Mucosa of descending colon (tissue), 3 donors: ENCODE results near the gene PGA4. TPM values are rescaled to one million over a fixed set of nuclear protein-coding genes. Genes with fewer than 3 reads are reported as not detected.

Experiments
- ATAC-seq: fragments of 200-7000 bp; cut with Tn5 transposase; one replicate; pipeline ENCODE4 v1.9.1; 2020; ENCODE audit warnings: mild to moderate bottlenecking, moderate library complexity
- DNase-seq, 3 donors: peaks; one replicate each; pipeline ENCODE4 v3.0.0-alpha.2; 2020
- H3K36me3 ChIP-seq: fragments of 200-600 bp; one replicate; pipeline ENCODE4 v1.8.0; 2021; ENCODE audit warnings: low read depth, mild to moderate bottlenecking
- H3K4me1 ChIP-seq: fragments of 200-600 bp; one replicate; pipeline ENCODE4 v1.8.0; 2021; ENCODE audit warnings: low read depth, mild to moderate bottlenecking
- H3K4me3 ChIP-seq: fragments of 200-600 bp; one replicate; pipeline ENCODE4 v1.8.0; 2021; ENCODE audit warnings: mild to moderate bottlenecking
- H3K9me3 ChIP-seq: fragments of 200-600 bp; one replicate; pipeline ENCODE4 v1.8.0; 2021; ENCODE audit warnings: mild to moderate bottlenecking
- CTCF ChIP-seq: fragments of 200-600 bp; IDR thresholded peaks from one replicate; pipeline ENCODE4 v1.8.0; 2022; ENCODE audit warnings: antibody characterized with exemption, mild to moderate bottlenecking
- intact Hi-C, 2 donors: fragments of 100-400 bp; cut with DNase I in 1 of 2; cut with micrococcal nuclease in 1 of 2; formaldehyde crosslinking; loops; one replicate each; pipeline versions ENCODE4 v1.11.0 to v1.11.1; 2022; cut with DNase I, micrococcal nuclease
- total RNA-seq, 3 donors: library from RNA; stranded (reverse); fragmentation: NEBNext Ultra II Directional in 2 of 3; extraction: Animal tissue kit (Norgen Biotek cat#: 25700) in 2 of 3; gene quantifications; one replicate each; pipeline versions ENCODE4 v1.2.1 to v1.2.4, GENCODE V29; 2021 to 2023
- donor health status: DM: no; HTN: no; CAD: no; lungs with moderate emphysema.
- donor health status: DM: no; HTN: no; CAD: no.
- donor health status: DM: no; HTN: yes; CAD: no.

The PGA4 gene
- total RNA-seq, 3 donors from 2014 or later, result 0.46 to 1.2 TPM; not detected in 1

- DNase-seq (no peak), ATAC-seq (no peak)
- Histone ChIP-seq H3K4me1 (no peaks in the 10 kb centered on the region), H3K4me3 (no peak overlapping the region), H3K9me3 (no peaks in the 10 kb centered on the region), H3K36me3 (no peaks in the 10 kb centered on the region)
- intact Hi-C loops, result no loop called here
- TF ChIP-seq CTCF, result no peak
These were observed 46.6 kb downstream of the PGA4 start for GRCh38 chr11:61268588-61269250.

GRCh38 chr11:61270354-61271076 is 48.4 kb downstream of the PGA4 start:
- H3K4me3 ChIP-seq, result no peak overlapping the region
- ATAC-seq, result no peak

GRCh38 chr11:61272731-61273130 is 50.6 kb downstream of the PGA4 start:
- Histone ChIP-seq H3K9me3 (no peaks in the 10 kb centered on the region), H3K4me3 (no peak overlapping the region), H3K4me1 (no peaks in the 10 kb centered on the region), H3K36me3 (no peaks in the 10 kb centered on the region)
- TF ChIP-seq CTCF, result no peak
- intact Hi-C loops, result no loop called here
- DNase-seq (no peak), ATAC-seq (no peak)

More at GRCh38 chr11:61270354-61271076, 48.4 kb downstream of the PGA4 start:
- H3K36me3 ChIP-seq, result no peaks in the 10 kb centered on the region
- H3K9me3 ChIP-seq, result no peaks in the 10 kb centered on the region
- no peak for DNase-seq
- TF ChIP-seq CTCF, result no peak
- H3K4me1 ChIP-seq, result no peaks in the 10 kb centered on the region
- intact Hi-C loops, result no loop called here

DNA sequence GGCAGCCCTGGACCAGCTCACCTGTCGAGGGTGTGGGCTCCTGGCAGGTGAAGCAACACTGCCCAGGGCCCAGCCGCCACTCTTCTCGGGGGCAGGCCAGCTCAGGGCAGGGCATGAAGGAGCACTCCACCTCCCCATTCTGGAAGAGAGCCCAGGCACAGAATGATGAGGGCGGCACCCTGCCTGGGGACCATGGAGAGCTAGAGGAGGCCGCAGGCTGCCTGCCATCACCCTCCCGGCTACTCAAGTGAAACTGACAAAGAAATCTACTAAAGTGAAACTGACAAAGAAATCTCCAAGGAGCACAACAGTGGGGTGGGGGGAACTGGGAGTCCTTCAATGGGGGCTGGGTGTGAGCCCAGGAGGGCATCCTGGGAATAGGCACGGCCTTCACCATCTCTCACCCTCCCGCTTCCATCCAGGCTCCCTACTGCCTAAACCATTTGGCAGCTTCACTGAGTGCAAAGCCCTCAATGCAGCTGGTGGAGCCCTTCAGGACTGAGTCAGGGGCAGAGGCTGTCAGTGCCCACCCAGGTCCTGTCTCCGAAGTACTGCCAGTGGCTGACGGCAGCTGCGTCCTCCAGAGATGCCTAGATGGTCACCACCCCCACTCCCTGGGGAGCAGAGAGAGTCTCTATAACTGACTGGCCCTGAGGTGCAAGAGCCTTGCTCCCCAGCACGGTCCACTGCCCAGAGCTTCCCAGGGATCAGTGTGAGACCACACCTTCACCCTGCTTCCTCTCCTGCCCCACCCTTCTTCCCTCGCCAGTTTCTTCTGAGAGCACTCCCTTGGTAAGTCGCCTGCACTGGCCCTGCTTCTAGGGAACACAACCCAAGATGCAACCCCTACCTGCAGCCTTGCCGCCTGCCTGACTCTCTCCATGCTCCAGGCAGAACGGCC is 51.3 kb downstream of the PGA4 start:
- no peak for TF ChIP-seq CTCF
- Histone ChIP-seq H3K36me3 (no peaks in the 10 kb centered on the region), H3K9me3 (no peaks in the 10 kb centered on the region), H3K4me3 (no peak overlapping the region), H3K4me1 (no peaks in the 10 kb centered on the region)
- DNase-seq (peak in 2 of 3 donors; percentile 39 to 49), ATAC-seq (peak; percentile 83)
- intact Hi-C loops, result no loop called here

DNA sequence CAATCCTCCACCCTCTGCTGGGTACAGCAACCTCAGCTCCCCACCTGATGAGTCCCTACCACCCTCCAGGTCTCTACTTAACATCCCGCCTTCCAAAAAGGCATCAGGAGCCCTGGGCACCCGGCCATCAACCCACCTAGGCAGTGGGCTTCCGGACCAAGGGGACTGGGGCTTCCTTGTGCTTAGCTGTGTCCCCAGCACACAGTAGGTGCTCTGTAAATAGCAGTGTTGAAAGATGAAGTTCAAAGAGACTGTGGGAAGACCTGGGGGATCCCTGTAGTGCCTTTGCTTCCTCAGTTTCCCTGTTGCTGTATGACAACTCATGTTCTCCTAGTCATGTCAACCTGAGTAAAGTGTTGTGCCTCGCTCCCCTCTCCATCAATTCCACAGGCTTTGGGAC is 51.9 kb downstream of the PGA4 start:
- no peak for ATAC-seq
- intact Hi-C loops, result no loop called here
- DNase-seq, result no peak
- no peak for TF ChIP-seq CTCF
- Histone ChIP-seq H3K9me3 (no peaks in the 10 kb centered on the region), H3K4me3 (no peak overlapping the region), H3K36me3 (no peaks in the 10 kb centered on the region), H3K4me1 (no peaks in the 10 kb centered on the region)
